HEK293 (cell line): ENCODE measurements around the gene OXSR1.

Source experiments
- CTCF ChIA-PET: fragments of 350-600 bp; formaldehyde crosslinking; extraction: SDS; loops from one replicate; lab custom pipeline; 2021; ENCODE audit warnings: antibody characterized with exemption; lab: Yijun Ruan, JAX
- POLR2A ChIA-PET: fragments of 300-600 bp; formaldehyde crosslinking; extraction: SDS; loops from one replicate; lab custom pipeline; 2020; ENCODE audit warnings: antibody characterized with exemption, inconsistent platforms; lab: Yijun Ruan, JAX
- H3K27ac ChIP-seq: fragments of 200-500 bp; sonication (Bioruptor generic); 2 replicates; pipeline ENCODE4 v1.5.1; 2014; ENCODE audit warnings: low read depth, low read length, control low read depth, inconsistent platforms; ENCODE audit errors: extremely low read depth
- H3K36me3 ChIP-seq, 2 experiments: fragments of 200-500 bp in 1 of 2; sonication (Bioruptor generic) in 1 of 2; 1 replicate in 1 of 2; 2 replicates in 1 of 2; pipeline ENCODE4 v1.5.1; 2014 to 2017; ENCODE audit warnings: inconsistent platforms in 2 of 2, low read length in 2 of 2; ENCODE audit not compliant: control insufficient read depth in 2 of 2, insufficient read depth in 1 of 2
- H3K4me1 ChIP-seq: fragments of 200-500 bp; sonication (Bioruptor generic); 2 replicates; pipeline ENCODE4 v1.5.1; 2014; ENCODE audit warnings: mild to moderate bottlenecking, low read length, inconsistent platforms; ENCODE audit not compliant: control insufficient read depth, insufficient read depth
- H3K4me3 ChIP-seq: 2 replicates; pipeline ENCODE4 v1.5.1; 2011; ENCODE audit warnings: low read depth, mild to moderate bottlenecking, control low read depth, low read length, moderate library complexity
- H3K9me3 ChIP-seq: fragments of 200-500 bp; sonication (Bioruptor generic); 2 replicates; pipeline ENCODE4 v1.5.1; 2014; ENCODE audit warnings: low read depth, low read length, inconsistent platforms; ENCODE audit not compliant: control insufficient read depth, insufficient read depth
- GLIS1 ChIP-seq: fragments of 450-650 bp; formaldehyde crosslinking; IDR thresholded peaks from 2 replicates; pipeline ENCODE4 v1.5.1; 2016; ENCODE audit warnings: missing biosample characterization, missing genetic modification characterization
- KLF9 ChIP-seq: fragments of 450-650 bp; formaldehyde crosslinking; IDR thresholded peaks from 2 replicates; pipeline ENCODE4 v1.5.1; 2016; ENCODE audit warnings: missing biosample characterization, missing genetic modification characterization, low read depth
- REST ChIP-seq: fragments of 450-650 bp; formaldehyde crosslinking; IDR thresholded peaks from 2 replicates; pipeline ENCODE4 v1.5.1; 2016; ENCODE audit warnings: missing biosample characterization, missing genetic modification characterization
- ZBTB6 ChIP-seq: fragments of 450-650 bp; formaldehyde crosslinking; IDR thresholded peaks from 2 replicates; pipeline ENCODE4 v1.5.1; 2017; ENCODE audit warnings: missing biosample characterization, missing genetic modification characterization
- ZIC2 ChIP-seq: fragments of 450-650 bp; formaldehyde crosslinking; IDR thresholded peaks from 2 replicates; pipeline ENCODE4 v1.5.1; 2016; ENCODE audit warnings: missing biosample characterization, missing genetic modification characterization
- ZNF214 ChIP-seq: fragments of 450-650 bp; formaldehyde crosslinking; IDR thresholded peaks from 2 replicates; pipeline ENCODE4 v1.5.1; 2017; ENCODE audit warnings: missing biosample characterization, mild to moderate bottlenecking, missing genetic modification characterization, borderline replicate concordance
- ZNF221 ChIP-seq: fragments of 450-650 bp; formaldehyde crosslinking; IDR thresholded peaks from 2 replicates; pipeline ENCODE4 v1.5.1; 2017; ENCODE audit warnings: missing biosample characterization, missing genetic modification characterization, borderline replicate concordance
- ZNF335 ChIP-seq: fragments of 450-650 bp; formaldehyde crosslinking; conservative IDR thresholded peaks from 2 replicates; pipeline ENCODE4 v1.5.1; 2016; ENCODE audit warnings: missing biosample characterization, missing genetic modification characterization
- ZNF423 ChIP-seq: fragments of 450-650 bp; formaldehyde crosslinking; IDR thresholded peaks from 2 replicates; pipeline ENCODE4 v1.5.1; 2016; ENCODE audit warnings: missing biosample characterization, missing genetic modification characterization
- ZNF449 ChIP-seq: fragments of 450-650 bp; formaldehyde crosslinking; IDR thresholded peaks from 2 replicates; pipeline ENCODE4 v1.5.1; 2017; ENCODE audit warnings: missing biosample characterization, mild to moderate bottlenecking, missing genetic modification characterization, moderate library complexity
- ZNF510 ChIP-seq: fragments of 450-650 bp; formaldehyde crosslinking; IDR thresholded peaks from 2 replicates; pipeline ENCODE4 v1.5.1; 2018; ENCODE audit warnings: mild to moderate bottlenecking, missing genetic modification characterization, missing biosample characterization; ENCODE audit not compliant: insufficient replicate concordance
- ZNF518A ChIP-seq: fragments of 450-650 bp; formaldehyde crosslinking; conservative IDR thresholded peaks from 2 replicates; pipeline ENCODE4 v1.5.1; 2016; ENCODE audit warnings: low read depth, missing biosample characterization, missing genetic modification characterization
- ZXDB ChIP-seq: fragments of 450-650 bp; formaldehyde crosslinking; IDR thresholded peaks from 2 replicates; pipeline ENCODE4 v1.5.1; 2016; ENCODE audit warnings: missing biosample characterization, missing genetic modification characterization

Gene OXSR1

GRCh38 chr3:38125305-38126120 is 39.8 kb upstream of the OXSR1 start (continued):
- no peak for TF ChIP-seq ZNF214 (tag by site-specific recombination)

- H3K27ac ChIP-seq = no peak overlapping the region
- peaks cover 4 to 92% of the 10 kb centered on the region in 2 experiments for H3K36me3 ChIP-seq
- ChIA-PET CTCF (no interaction called here), POLR2A (interaction anchor here (1.6 kb wide), 1 partner anchor 11 kb away, joined by 7 read pairs; the partner anchor contains the start of gene ACAA1)
- TF ChIP-seq ZXDB (tag by site-specific recombination) (no peak), REST (tag by site-specific recombination) (peak; percentile 80)
- no peak overlapping the region for H3K4me3 ChIP-seq
- no peaks in the 10 kb centered on the region for H3K9me3 ChIP-seq
- no peaks in the 10 kb centered on the region for H3K4me1 ChIP-seq
Observed at GRCh38 chr3:38126121-38126892, 39.0 kb upstream of the OXSR1 start.

GRCh38 chr3:38127611-38128302 is 37.6 kb upstream of the OXSR1 start:
- ChIA-PET CTCF (interaction anchor here (0.5 kb wide), 1 partner anchor 204 kb away, joined by 4 read pairs; no protein-coding TSS in a partner anchor), POLR2A (interaction anchor here (0.6 to 1.0 kb wide), 2 partner anchors 11 to 232 kb away, joined by 3 to 4 read pairs; no protein-coding TSS in a partner anchor)
- Histone ChIP-seq H3K4me1 (no peaks in the 10 kb centered on the region), H3K4me3 (no peak overlapping the region), H3K36me3 (peaks cover 4 to 92% of the 10 kb centered on the region in 2 experiments)
- TF ChIP-seq ZNF335 (tag by site-specific recombination) = no peak
- no peak for TF ChIP-seq ZNF449 (tag by site-specific recombination)
- TF ChIP-seq ZNF423 (tag by site-specific recombination) = no peak
- no peak for TF ChIP-seq ZNF510 (tag by site-specific recombination)
- TF ChIP-seq ZIC2 (tag by site-specific recombination) = no peak
- no peak for TF ChIP-seq GLIS1 (tag by site-specific recombination)
- TF ChIP-seq ZNF221 (tag by site-specific recombination) = no peak
- TF ChIP-seq ZXDB (tag by site-specific recombination) = no peak
- TF ChIP-seq ZNF518A (tag by site-specific recombination) = no peak
- no peak for TF ChIP-seq ZBTB6
- TF ChIP-seq KLF9 = no peak
- TF ChIP-seq, all 188 proteins: peak for 0
- Histone ChIP-seq H3K9me3 (no peaks in the 10 kb centered on the region), H3K27ac (no peak overlapping the region)
